ENCODE measurements around the gene BCAS3. TPM values are rescaled to one million over a fixed set of nuclear protein-coding genes. Genes with fewer than 3 reads are reported as not detected.
"Not testable (repeated sequence)": the region's sequence is repeated elsewhere in the genome, so short reads cannot be mapped to it uniquely, and the experiment has no call there.

The BCAS3 gene
- total RNA-seq, 2 donors from 2014 or later = 28.0 to 37.7 TPM

DNA sequence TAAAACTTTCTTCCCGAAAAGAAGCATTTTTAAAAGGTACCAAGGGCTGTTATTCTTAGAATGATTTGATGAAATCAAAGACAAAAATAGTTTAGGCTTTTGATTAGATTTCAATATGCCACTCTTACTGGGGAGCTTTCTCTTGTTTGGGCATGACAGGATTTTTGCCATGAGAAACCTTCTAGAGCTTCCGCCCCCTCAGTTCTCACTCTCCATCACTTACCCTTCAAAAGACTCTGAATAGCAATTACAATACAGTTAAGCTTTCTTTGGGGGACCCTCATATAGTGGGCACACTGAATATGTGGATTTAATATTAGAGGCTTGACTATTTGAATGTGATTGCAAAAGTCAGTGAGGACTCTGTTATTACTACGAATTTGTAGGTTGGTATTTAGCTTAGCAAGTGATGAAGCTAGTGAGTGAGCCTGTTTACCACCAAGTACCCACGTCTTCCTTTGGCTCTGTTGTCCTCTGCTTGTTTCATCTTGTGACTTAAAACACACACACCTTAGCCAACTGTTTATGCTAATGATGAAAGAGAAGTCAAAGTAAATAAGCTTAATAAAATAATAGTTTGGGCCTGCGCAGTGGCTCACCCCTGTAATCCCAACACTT, 563.3 kb downstream of the BCAS3 start:
- Mint-ChIP-seq H3K4me1 (peaks cover 3% of the 10 kb centered on the region), H3K27me3 (ENCODE audit: insufficient read depth) (peaks cover 19% of the 10 kb centered on the region), H3K27ac (no peak overlapping the region), H3K4me3 (no peak overlapping the region), H3K9me3 (peaks cover 1% of the 10 kb centered on the region), H3K36me3 (ENCODE audit: low read depth) (peaks cover 3% of the 10 kb centered on the region)
- Histone ChIP-seq H3K27ac (ENCODE audit: low read depth, low read length) (no peak overlapping the region), H3K9me3 (ENCODE audit: control insufficient read depth, low read length) (peaks cover 6% of the 10 kb centered on the region), H3K4me3 (ENCODE audit: low read length) (no peak overlapping the region), H3K27me3 (ENCODE audit: control insufficient read depth, insufficient read depth, low read length, poor library complexity, severe bottlenecking) (peaks cover 3% of the 10 kb centered on the region), H3K4me1 (ENCODE audit: control insufficient read depth, insufficient read depth, low read length) (peaks cover under 1% of the 10 kb centered on the region), H3K9ac (ENCODE audit: extremely low read depth, low read length, poor library complexity, severe bottlenecking) (no peak overlapping the region), H3K36me3 (ENCODE audit: control insufficient read depth, insufficient read depth, low read length) (no peaks in the 10 kb centered on the region)
- DNase-seq = no peak
- WGBS, 2 experiments (ENCODE audit: insufficient coverage in 1 of 2, insufficient read length in 1 of 2) = 94 to 100% methylated on average over 1 to 5 of the region's 5 CpGs
- TF ChIP-seq, protein P1, sequence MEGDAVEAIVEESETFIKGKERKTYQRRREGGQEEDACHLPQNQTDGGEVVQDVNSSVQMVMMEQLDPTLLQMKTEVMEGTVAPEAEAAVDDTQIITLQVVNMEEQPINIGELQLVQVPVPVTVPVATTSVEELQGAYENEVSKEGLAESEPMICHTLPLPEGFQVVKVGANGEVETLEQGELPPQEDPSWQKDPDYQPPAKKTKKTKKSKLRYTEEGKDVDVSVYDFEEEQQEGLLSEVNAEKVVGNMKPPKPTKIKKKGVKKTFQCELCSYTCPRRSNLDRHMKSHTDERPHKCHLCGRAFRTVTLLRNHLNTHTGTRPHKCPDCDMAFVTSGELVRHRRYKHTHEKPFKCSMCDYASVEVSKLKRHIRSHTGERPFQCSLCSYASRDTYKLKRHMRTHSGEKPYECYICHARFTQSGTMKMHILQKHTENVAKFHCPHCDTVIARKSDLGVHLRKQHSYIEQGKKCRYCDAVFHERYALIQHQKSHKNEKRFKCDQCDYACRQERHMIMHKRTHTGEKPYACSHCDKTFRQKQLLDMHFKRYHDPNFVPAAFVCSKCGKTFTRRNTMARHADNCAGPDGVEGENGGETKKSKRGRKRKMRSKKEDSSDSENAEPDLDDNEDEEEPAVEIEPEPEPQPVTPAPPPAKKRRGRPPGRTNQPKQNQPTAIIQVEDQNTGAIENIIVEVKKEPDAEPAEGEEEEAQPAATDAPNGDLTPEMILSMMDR (conservative IDR thresholded peaks at IDR 0.05) = no peak

DNA sequence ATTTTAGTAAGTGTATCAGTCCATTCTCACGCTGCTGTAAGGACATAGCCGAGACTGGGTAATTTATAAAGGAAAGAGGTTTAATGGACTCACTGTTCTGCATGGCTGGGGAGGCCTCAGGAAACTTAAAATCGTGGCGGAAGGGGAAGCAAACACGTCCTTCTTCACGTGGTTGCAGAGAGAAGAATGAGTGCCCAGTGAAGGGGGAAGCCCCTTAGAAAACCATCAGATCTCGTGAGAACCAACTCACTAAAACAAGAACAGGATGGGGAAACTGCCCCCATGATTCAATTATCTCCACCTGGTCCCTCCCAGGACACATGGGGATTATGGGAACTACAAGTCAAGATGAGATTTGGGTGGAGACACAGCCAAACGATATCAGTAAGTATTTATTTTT, 567.3 kb downstream of the BCAS3 start:
- H3K9me3 ChIP-seq (ENCODE audit: control insufficient read depth, low read length); H3K36me3 ChIP-seq (ENCODE audit: control insufficient read depth, insufficient read depth, low read length); DNase-seq; H3K36me3 Mint-ChIP-seq (ENCODE audit: low read depth); H3K27me3 ChIP-seq (ENCODE audit: control insufficient read depth, insufficient read depth, low read length, poor library complexity, severe bottlenecking); H3K4me3 ChIP-seq (ENCODE audit: low read length); H3K27ac ChIP-seq (ENCODE audit: low read depth, low read length); H3K9me3 Mint-ChIP-seq; H3K4me3 Mint-ChIP-seq; H3K4me1 ChIP-seq (ENCODE audit: control insufficient read depth, insufficient read depth, low read length); H3K27me3 Mint-ChIP-seq (ENCODE audit: insufficient read depth); H3K9ac ChIP-seq (ENCODE audit: extremely low read depth, low read length, poor library complexity, severe bottlenecking): not testable (repeated sequence)
- Mint-ChIP-seq H3K4me1 (peaks cover 12% of the 10 kb centered on the region), H3K27ac (peak overlapping the region; percentile 55)
- WGBS, 2 experiments (ENCODE audit: insufficient coverage in 1 of 2, insufficient read length in 1 of 2) = 73 to 78% methylated on average over 6 to 8 of the region's 8 CpGs

DNA sequence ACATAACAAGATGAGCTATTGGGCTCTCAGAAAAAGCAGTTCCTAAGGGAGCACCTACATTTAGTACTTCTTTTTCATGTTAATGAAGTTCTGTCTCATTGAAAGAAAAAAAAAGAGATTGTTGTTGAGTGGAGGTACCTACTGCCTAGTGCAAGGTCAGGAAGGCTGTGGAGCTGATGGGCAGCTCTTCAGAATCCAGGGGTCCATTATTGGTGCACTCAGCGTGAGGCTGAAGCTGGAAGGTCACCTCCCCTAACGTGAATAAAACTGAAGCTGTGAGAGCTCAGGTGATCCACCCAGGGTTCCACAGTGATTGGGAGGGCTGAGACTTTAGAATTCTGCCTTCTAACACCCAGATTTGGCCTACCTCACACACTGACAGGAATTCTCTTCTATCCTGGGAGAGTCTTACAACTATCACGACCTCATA, 568.1 kb downstream of the BCAS3 start:
- Histone ChIP-seq H3K9me3 (ENCODE audit: control insufficient read depth, low read length) (no peaks in the 10 kb centered on the region), H3K27me3 (ENCODE audit: control insufficient read depth, insufficient read depth, low read length, poor library complexity, severe bottlenecking) (no peaks in the 10 kb centered on the region), H3K36me3 (ENCODE audit: control insufficient read depth, insufficient read depth, low read length) (no peaks in the 10 kb centered on the region), H3K9ac (ENCODE audit: extremely low read depth, low read length, poor library complexity, severe bottlenecking) (no peak overlapping the region), H3K27ac (ENCODE audit: low read depth, low read length) (no peak overlapping the region), H3K4me1 (ENCODE audit: control insufficient read depth, insufficient read depth, low read length) (peaks cover 6% of the 10 kb centered on the region), H3K4me3 (ENCODE audit: low read length) (no peak overlapping the region)
- WGBS, 2 experiments (ENCODE audit: insufficient coverage in 1 of 2, insufficient read length in 1 of 2) = 50 to 53% methylated on average over 2 to 3 of the region's 3 CpGs
- H3K4me3 Mint-ChIP-seq = no peak overlapping the region
- peak overlapping the region; percentile 79 for H3K27ac Mint-ChIP-seq
- H3K9me3 Mint-ChIP-seq = peaks cover 1% of the 10 kb centered on the region
- H3K4me1 Mint-ChIP-seq = peaks cover 19% of the 10 kb centered on the region
- peak; percentile 77 for DNase-seq
- no peaks in the 10 kb centered on the region for H3K27me3 Mint-ChIP-seq (ENCODE audit: insufficient read depth)
- TF ChIP-seq, protein P1 (conservative IDR thresholded peaks at IDR 0.05) = no peak
- no peaks in the 10 kb centered on the region for H3K36me3 Mint-ChIP-seq (ENCODE audit: low read depth)

DNA sequence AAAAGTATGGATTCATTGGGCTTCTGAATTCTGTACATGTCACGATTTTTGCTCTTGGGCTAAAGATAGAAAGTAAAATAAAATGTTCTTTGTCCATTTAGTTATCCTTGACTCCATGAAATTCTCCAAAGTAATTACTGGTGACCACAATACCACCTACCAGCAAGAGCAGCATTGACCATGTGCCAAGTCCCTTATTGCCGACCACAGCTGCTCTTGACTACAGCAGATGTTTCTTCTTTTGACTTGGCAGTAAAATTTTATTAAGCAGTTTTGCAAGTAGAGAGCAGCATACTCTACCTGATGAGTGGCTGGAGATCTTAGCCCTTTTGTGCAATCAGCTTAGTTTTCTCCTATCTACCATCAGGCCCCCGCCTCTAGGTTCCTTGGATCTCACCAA, 569.8 kb downstream of the BCAS3 start:
- DNase-seq = no peak
- Histone ChIP-seq H3K36me3 (ENCODE audit: control insufficient read depth, insufficient read depth, low read length) (no peaks in the 10 kb centered on the region), H3K9me3 (ENCODE audit: control insufficient read depth, low read length) (no peaks in the 10 kb centered on the region), H3K9ac (ENCODE audit: extremely low read depth, low read length, poor library complexity, severe bottlenecking) (no peak overlapping the region), H3K4me1 (ENCODE audit: control insufficient read depth, insufficient read depth, low read length) (peaks cover 6% of the 10 kb centered on the region), H3K27me3 (ENCODE audit: control insufficient read depth, insufficient read depth, low read length, poor library complexity, severe bottlenecking) (no peaks in the 10 kb centered on the region), H3K27ac (ENCODE audit: low read depth, low read length) (no peak overlapping the region), H3K4me3 (ENCODE audit: low read length) (no peak overlapping the region)
- H3K27ac Mint-ChIP-seq = no peak overlapping the region
- no peaks in the 10 kb centered on the region for H3K27me3 Mint-ChIP-seq (ENCODE audit: insufficient read depth)
- WGBS, 2 experiments (ENCODE audit: insufficient coverage in 1 of 2, insufficient read length in 1 of 2) = 86 to 90% methylated on average over 2 to 3 of the region's 3 CpGs
- TF ChIP-seq, protein P1 (conservative IDR thresholded peaks at IDR 0.05) = no peak
- H3K36me3 Mint-ChIP-seq (ENCODE audit: low read depth) = no peaks in the 10 kb centered on the region
- H3K4me1 Mint-ChIP-seq = peaks cover 22% of the 10 kb centered on the region
- H3K4me3 Mint-ChIP-seq = no peak overlapping the region
- no peaks in the 10 kb centered on the region for H3K9me3 Mint-ChIP-seq
